ENCODE data around the gene AIRE. TPM values are rescaled to one million over a fixed set of nuclear protein-coding genes. Genes with fewer than 3 reads are reported as not detected.

AIRE gene
- total and polyA plus RNA-seq, 2 donors from 2014 or later: 0.09 to 0.25 TPM

GRCh38 chr21:44330698-44331097 is 45.0 kb downstream of the AIRE start:
- Histone ChIP-seq H3K27ac (ENCODE audit: low read depth in 2 of 2, low read length in 2 of 2) (no peak overlapping the region), H3K9ac (ENCODE audit: low read length in 3 of 3) (no peak overlapping the region), H3K36me3 (ENCODE audit: control insufficient read depth in 2 of 3, insufficient read depth in 3 of 3, low read length in 3 of 3) (peaks cover 0 to 4% (median 2%) of the 10 kb centered on the region in 3 donors), H3K9me3 (ENCODE audit: control insufficient read depth in 2 of 3, insufficient read depth in 1 of 3, low read length in 3 of 3) (no peaks in the 10 kb centered on the region), H3K4me1 (ENCODE audit: control insufficient read depth in 2 of 3, insufficient read depth in 2 of 3, low read depth in 1 of 3, low read length in 3 of 3) (peaks cover 0 to 4% (median 0%) of the 10 kb centered on the region in 3 donors), H3K4me3 (ENCODE audit: low read length in 3 of 3) (no peak overlapping the region), H3K27me3 (ENCODE audit: control insufficient read depth, insufficient read depth, low read length) (no peaks in the 10 kb centered on the region)
- TF ChIP-seq CTCF (IDR thresholded peaks at IDR 0.05; ENCODE audit: borderline replicate concordance, extremely low read depth, insufficient read depth): no peak
- FAIRE-seq: no peak
- intact Hi-C loops (cut with DNase I): no loop called here
- no peak for DNase-seq

- DNase-seq: no peak
- H3K9me3 ChIP-seq (ENCODE audit: control insufficient read depth in 2 of 3, insufficient read depth in 1 of 3, low read length in 3 of 3): no peaks in the 10 kb centered on the region
- no peaks in the 10 kb centered on the region for H3K27me3 ChIP-seq (ENCODE audit: control insufficient read depth, insufficient read depth, low read length)
- H3K9ac ChIP-seq (ENCODE audit: low read length in 3 of 3): no peak overlapping the region
- no peak for TF ChIP-seq CTCF (IDR thresholded peaks at IDR 0.05; ENCODE audit: borderline replicate concordance, extremely low read depth, insufficient read depth)
- no peak for FAIRE-seq
- H3K4me1 ChIP-seq (ENCODE audit: control insufficient read depth in 2 of 3, insufficient read depth in 2 of 3, low read depth in 1 of 3, low read length in 3 of 3): peaks cover 0 to 4% (median 0%) of the 10 kb centered on the region in 3 donors
- intact Hi-C loops (cut with DNase I): no loop called here
- no peak overlapping the region for H3K27ac ChIP-seq (ENCODE audit: low read depth in 2 of 2, low read length in 2 of 2)
- H3K4me3 ChIP-seq (ENCODE audit: low read length in 3 of 3): no peak overlapping the region
- peaks cover 0 to 3% (median 2%) of the 10 kb centered on the region in 3 donors for H3K36me3 ChIP-seq (ENCODE audit: control insufficient read depth in 2 of 3, insufficient read depth in 3 of 3, low read length in 3 of 3)
Observed at GRCh38 chr21:44331209-44331608, 45.5 kb downstream of the AIRE start.

GRCh38 chr21:44331650-44332307 is 46.1 kb downstream of the AIRE start:
- intact Hi-C loops (cut with DNase I): no loop called here
- Histone ChIP-seq H3K9me3 (ENCODE audit: control insufficient read depth in 2 of 3, insufficient read depth in 1 of 3, low read length in 3 of 3) (no peaks in the 10 kb centered on the region), H3K9ac (ENCODE audit: low read length in 3 of 3) (no peak overlapping the region), H3K27ac (ENCODE audit: low read depth in 2 of 2, low read length in 2 of 2) (no peak overlapping the region), H3K27me3 (ENCODE audit: control insufficient read depth, insufficient read depth, low read length) (no peaks in the 10 kb centered on the region), H3K36me3 (ENCODE audit: control insufficient read depth in 2 of 3, insufficient read depth in 3 of 3, low read length in 3 of 3) (peaks cover 0 to 8% (median 2%) of the 10 kb centered on the region in 3 donors), H3K4me1 (ENCODE audit: control insufficient read depth in 2 of 3, insufficient read depth in 2 of 3, low read depth in 1 of 3, low read length in 3 of 3) (peaks cover 0 to 4% (median 0%) of the 10 kb centered on the region in 3 donors), H3K4me3 (ENCODE audit: low read length in 3 of 3) (no peak overlapping the region)
- FAIRE-seq: no peak
- no peak for TF ChIP-seq CTCF (IDR thresholded peaks at IDR 0.05; ENCODE audit: borderline replicate concordance, extremely low read depth, insufficient read depth)
- peak in 1 of 5 donors; percentile 33 for DNase-seq
